Testis (tissue), 3 donors: Measurements from ENCODE around the gene NUCKS1. TPM values are rescaled to one million over a fixed set of nuclear protein-coding genes. Genes with fewer than 3 reads are reported as not detected.
A peak's percentile ranks its signal among the peaks of the same experiment; 100 is the strongest.

Source experiments
- DNase-seq: peaks from one replicate; pipeline ENCODE4 v3.0.0-alpha.2; 2019
- H3K27ac ChIP-seq, 2 donors: fragments of 200-600 bp; sonication (generic); one replicate each; pipeline ENCODE4 v1.5.1; 2019
- H3K27me3 ChIP-seq: fragments of 200-600 bp; sonication (generic); one replicate; pipeline ENCODE4 v1.5.1; 2019
- H3K36me3 ChIP-seq: fragments of 200-600 bp; sonication (generic); one replicate; pipeline ENCODE4 v1.5.1; 2017; ENCODE audit warnings: low read depth; ENCODE audit errors: missing control alignments
- H3K4me1 ChIP-seq: fragments of 200-600 bp; sonication (generic); one replicate; pipeline ENCODE4 v1.5.1; 2019
- H3K4me3 ChIP-seq, 2 donors: fragments of 200-600 bp; sonication (generic); one replicate each; pipeline ENCODE4 v1.5.1; 2017 to 2019
- H3K9me3 ChIP-seq: fragments of 200-600 bp; sonication (generic); one replicate; pipeline ENCODE4 v1.5.1; 2017
- POLR2A ChIP-seq: fragments of 450-650 bp; IDR thresholded peaks from one replicate; pipeline ENCODE4 v1.6.1; 2017; ENCODE audit warnings: antibody characterized with exemption, mild to moderate bottlenecking, moderate library complexity
- WGBS, 2 donors: methylation state at CpG; one replicate each; pipeline ENCODE4 v1.1.5; 2018; 5-methylcytosine and 5-hydroxymethylcytosine counted together
- intact Hi-C: fragments of 100-400 bp; cut with DNase I; formaldehyde crosslinking; loops from one replicate; pipeline ENCODE4 v1.15.1; 2023; ENCODE audit warnings: low total_unique reads
- polyA plus RNA-seq: library from polyadenylated mRNA; stranded (reverse); fragments of 350-450 nt; fragmentation: Illumina TruSeq; extraction: RNeasy Lipid Tissue Mini Kit (QIAGEN cat#74804); gene quantifications from one replicate; pipeline ENCODE4 v1.2.3, GENCODE V29; 2014; ENCODE audit warnings: low read depth, low replicate concordance; ENCODE audit not compliant: insufficient read depth
- total RNA-seq, 2 donors: library from RNA; depleted of rRNA; stranded (reverse); fragments of >200 nt; gene quantifications; one replicate each; pipeline ENCODE4 v1.2.3, GENCODE V29; 2016
- TF ChIP-seq, protein P1 (sequence below), 3 experiments: fragments of 450-650 bp in 2 of 3; fragments of 200-600 bp in 1 of 3; sonication (generic) in 1 of 3; IDR thresholded peaks; one replicate each; pipeline ENCODE4 v1.5.1; 2016 to 2019; ENCODE audit warnings: antibody characterized with exemption in 3 of 3, mild to moderate bottlenecking in 2 of 3, moderate library complexity in 1 of 3

Gene NUCKS1
- total and polyA plus RNA-seq, 3 donors from 2014 or later = 57.7 to 98.6 (median 66.3) TPM

- DNase-seq = peak; percentile 39
- no peaks in the 10 kb centered on the region for H3K9me3 ChIP-seq
- peak overlapping the region; percentile 94 to 97 for H3K4me3 ChIP-seq
- intact Hi-C loops = no loop called here
- H3K27me3 ChIP-seq = no peaks in the 10 kb centered on the region
- H3K36me3 ChIP-seq = no peaks in the 10 kb centered on the region
- 1% methylated on average over 25 of the region's 25 CpGs for WGBS, 2 donors
- TF ChIP-seq POLR2A = no peak
- TF ChIP-seq, protein P1, sequence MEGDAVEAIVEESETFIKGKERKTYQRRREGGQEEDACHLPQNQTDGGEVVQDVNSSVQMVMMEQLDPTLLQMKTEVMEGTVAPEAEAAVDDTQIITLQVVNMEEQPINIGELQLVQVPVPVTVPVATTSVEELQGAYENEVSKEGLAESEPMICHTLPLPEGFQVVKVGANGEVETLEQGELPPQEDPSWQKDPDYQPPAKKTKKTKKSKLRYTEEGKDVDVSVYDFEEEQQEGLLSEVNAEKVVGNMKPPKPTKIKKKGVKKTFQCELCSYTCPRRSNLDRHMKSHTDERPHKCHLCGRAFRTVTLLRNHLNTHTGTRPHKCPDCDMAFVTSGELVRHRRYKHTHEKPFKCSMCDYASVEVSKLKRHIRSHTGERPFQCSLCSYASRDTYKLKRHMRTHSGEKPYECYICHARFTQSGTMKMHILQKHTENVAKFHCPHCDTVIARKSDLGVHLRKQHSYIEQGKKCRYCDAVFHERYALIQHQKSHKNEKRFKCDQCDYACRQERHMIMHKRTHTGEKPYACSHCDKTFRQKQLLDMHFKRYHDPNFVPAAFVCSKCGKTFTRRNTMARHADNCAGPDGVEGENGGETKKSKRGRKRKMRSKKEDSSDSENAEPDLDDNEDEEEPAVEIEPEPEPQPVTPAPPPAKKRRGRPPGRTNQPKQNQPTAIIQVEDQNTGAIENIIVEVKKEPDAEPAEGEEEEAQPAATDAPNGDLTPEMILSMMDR (IDR thresholded peaks at IDR 0.05) = no peak
- H3K27ac ChIP-seq = peak overlapping the region; percentile 98 to 99
- peaks cover 26% of the 10 kb centered on the region for H3K4me1 ChIP-seq
These were observed 1.4 kb downstream of the NUCKS1 start for GRCh38 chr1:205748403-205749233.

DNA sequence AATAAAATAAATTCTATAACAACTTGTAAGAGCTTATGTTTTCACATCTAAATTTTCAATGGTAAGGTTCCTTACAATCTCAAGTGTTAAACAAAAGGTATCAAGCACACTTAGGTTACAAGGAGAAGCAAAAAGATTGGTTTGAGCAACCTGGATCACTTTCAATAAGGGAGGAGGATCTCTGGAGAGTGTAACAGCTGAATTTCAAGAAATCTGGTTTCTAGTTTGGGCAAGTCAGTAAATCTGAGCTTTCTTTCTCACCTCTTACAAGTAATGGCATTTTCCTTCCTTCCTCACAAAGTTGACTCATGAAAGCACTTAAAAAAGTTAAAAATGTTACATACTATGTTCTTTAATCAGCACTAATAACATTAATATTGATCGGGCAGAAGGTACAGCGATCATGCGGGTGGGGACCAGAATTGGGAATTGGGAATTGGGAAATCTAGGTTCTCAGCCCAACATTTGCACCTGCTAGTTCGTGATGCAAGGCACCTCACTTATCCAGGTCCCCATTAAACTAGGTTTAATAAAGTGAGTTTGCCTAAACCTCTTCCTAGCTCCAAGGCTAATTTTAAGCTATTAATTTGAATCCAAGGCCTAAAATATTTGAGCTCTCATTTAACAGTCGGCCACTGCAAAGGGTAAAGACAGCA, 3.1 kb downstream of the NUCKS1 start:
- Histone ChIP-seq H3K4me3 (no peak overlapping the region), H3K27ac (peak overlapping the region in 1 of 2 donors; percentile 42), H3K4me1 (peaks cover 29% of the 10 kb centered on the region), H3K9me3 (no peaks in the 10 kb centered on the region), H3K27me3 (no peaks in the 10 kb centered on the region), H3K36me3 (no peaks in the 10 kb centered on the region)
- WGBS, 2 donors = 34 to 40% methylated on average over 5 of the region's 5 CpGs
- TF ChIP-seq POLR2A = no peak
- TF ChIP-seq, protein P1 (IDR thresholded peaks at IDR 0.05) = no peak
- no peak for DNase-seq
- intact Hi-C loops = no loop called here

DNA sequence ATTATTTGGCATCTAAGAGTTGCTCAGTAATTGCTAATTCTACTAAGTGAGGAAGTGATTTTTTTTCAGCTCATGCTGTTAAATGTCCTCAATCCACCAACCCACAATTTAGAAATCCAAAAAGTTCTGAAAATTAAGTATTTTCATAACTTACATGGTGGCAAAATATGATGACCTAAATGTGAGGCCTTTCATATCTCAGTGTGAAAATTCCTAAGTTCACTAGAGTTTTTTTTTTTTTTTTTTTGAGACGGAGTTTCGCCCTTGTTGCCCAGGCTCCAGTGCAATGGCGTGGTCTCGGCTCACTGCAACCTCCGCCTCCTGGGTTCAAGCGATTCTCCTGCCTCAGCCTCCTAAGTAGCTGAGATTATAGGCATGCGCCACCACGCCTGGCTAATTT, 5.6 kb downstream of the NUCKS1 start:
- no peak overlapping the region for H3K4me3 ChIP-seq
- intact Hi-C loops = no loop called here
- no peak for DNase-seq
- no peaks in the 10 kb centered on the region for H3K27me3 ChIP-seq
- TF ChIP-seq POLR2A = no peak
- TF ChIP-seq, protein P1 (IDR thresholded peaks at IDR 0.05) = no peak
- no peaks in the 10 kb centered on the region for H3K36me3 ChIP-seq
- no peaks in the 10 kb centered on the region for H3K9me3 ChIP-seq
- H3K4me1 ChIP-seq = peaks cover 29% of the 10 kb centered on the region
- 81 to 92% methylated on average over 8 of the region's 8 CpGs for WGBS, 2 donors
- H3K27ac ChIP-seq = no peak overlapping the region

DNA sequence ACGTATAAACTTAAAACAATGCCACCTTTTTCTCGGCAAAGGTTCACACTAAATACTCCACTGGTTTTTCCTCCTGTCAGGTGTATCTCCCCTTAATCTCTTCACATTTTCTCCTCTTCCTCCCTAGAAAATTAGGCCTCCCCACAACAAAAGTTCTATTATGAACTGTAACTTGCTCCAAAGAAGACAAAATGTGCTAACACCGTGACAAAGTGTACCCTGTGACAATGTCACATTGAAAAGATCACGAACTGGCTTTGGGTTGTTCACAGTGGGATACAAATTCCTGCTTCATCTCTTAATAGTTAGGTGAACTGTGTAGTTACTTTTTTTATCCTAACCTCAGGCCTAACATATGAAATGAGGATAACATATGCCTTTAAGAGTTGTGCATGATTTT, 6.0 kb downstream of the NUCKS1 start:
- no peak for DNase-seq
- H3K9me3 ChIP-seq = no peaks in the 10 kb centered on the region
- 30 to 41% methylated on average over 4 of the region's 4 CpGs for WGBS, 2 donors
- H3K4me3 ChIP-seq = no peak overlapping the region
- intact Hi-C loops = no loop called here
- H3K27ac ChIP-seq = no peak overlapping the region
- TF ChIP-seq POLR2A = no peak
- TF ChIP-seq, protein P1 (IDR thresholded peaks at IDR 0.05) = no peak
- H3K36me3 ChIP-seq = no peaks in the 10 kb centered on the region
- peaks cover 29% of the 10 kb centered on the region for H3K4me1 ChIP-seq
- no peaks in the 10 kb centered on the region for H3K27me3 ChIP-seq
